H7 (cell line): ENCODE results near the gene PLD1. TPM values are rescaled to one million over a fixed set of nuclear protein-coding genes. Genes with fewer than 3 reads are reported as not detected.

Experiments
- DNase-seq: peaks from one replicate; pipeline ENCODE4 v3.0.0; 2012
- H3K27me3 ChIP-seq: 2 replicates; pipeline ENCODE4 v1.6.0; 2011; ENCODE audit warnings: mild to moderate bottlenecking, low read length; ENCODE audit not compliant: control insufficient read depth, insufficient read depth
- H3K36me3 ChIP-seq: replicated peaks from 2 replicates; pipeline ENCODE4 v1.5.1; 2011; ENCODE audit warnings: low read length; ENCODE audit not compliant: control insufficient read depth, insufficient read depth
- H3K4me3 ChIP-seq: 2 replicates; pipeline ENCODE4 v1.5.1; 2011; ENCODE audit warnings: low read depth, mild to moderate bottlenecking, control low read depth, low read length, moderate library complexity; ENCODE audit not compliant: insufficient read depth
- total RNA-seq: library from RNA; depleted of rRNA; stranded (reverse); fragments of >200 nt; shearing (Covaris generic); gene quantifications from 2 replicates; pipeline ENCODE4 v1.2.3, GENCODE V29; 2014

The PLD1 gene
- total RNA-seq, 1 experiment from 2014 or later = 2.3 TPM

GRCh38 chr3:171803044-171803443 is 7.2 kb downstream of the PLD1 start:
- DNase-seq = no peak
- no peaks in the 10 kb centered on the region for H3K36me3 ChIP-seq
- no peak overlapping the region for H3K4me3 ChIP-seq
- H3K27me3 ChIP-seq = no peaks in the 10 kb centered on the region

GRCh38 chr3:171802590-171802956 is 7.7 kb downstream of the PLD1 start:
- no peaks in the 10 kb centered on the region for H3K27me3 ChIP-seq
- H3K4me3 ChIP-seq = no peak overlapping the region
- no peaks in the 10 kb centered on the region for H3K36me3 ChIP-seq
- DNase-seq = no peak

DNA sequence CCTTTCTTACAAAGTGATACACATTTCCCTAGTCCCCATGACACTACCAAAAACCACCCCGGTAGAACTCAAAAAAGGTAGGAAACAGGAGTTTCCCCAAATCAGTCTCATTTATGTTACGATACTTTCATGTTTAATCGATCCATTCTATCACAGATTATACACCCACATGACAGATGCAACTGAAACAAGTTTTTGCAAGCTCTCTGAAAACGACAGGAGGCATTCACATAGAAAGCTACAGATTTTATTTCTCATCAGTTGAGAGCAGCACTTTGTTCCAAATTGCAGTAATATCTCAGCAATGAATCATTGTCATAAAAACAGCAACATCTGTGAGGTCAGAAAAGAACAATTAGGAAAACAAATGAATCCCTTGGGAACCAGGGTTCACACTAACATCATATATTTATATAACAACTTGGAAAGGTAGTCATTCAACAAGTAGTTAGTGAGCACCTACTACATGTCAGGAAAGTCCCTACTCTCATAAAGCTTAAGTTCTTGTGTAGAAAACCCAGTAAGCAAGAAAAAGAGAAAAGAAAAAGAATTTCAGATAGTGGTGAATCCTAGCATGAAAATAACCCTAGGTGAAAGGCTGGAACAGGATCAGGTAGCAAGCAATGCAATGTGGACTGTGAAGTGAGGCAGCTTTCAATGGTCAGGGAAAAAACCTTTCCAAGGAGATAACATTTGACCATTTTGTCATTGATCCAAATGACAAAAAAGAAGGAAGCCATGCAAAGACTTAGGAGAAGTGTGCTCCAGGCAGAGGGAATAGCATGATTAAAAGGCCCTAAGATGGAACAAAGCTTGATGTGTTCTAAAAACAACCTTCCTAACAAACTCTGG is 8.3 kb downstream of the PLD1 start:
- DNase-seq = no peak
- Histone ChIP-seq H3K27me3 (no peaks in the 10 kb centered on the region), H3K36me3 (no peaks in the 10 kb centered on the region), H3K4me3 (no peak overlapping the region)

GRCh38 chr3:171799501-171799900 is 10.8 kb downstream of the PLD1 start:
- no peaks in the 10 kb centered on the region for H3K36me3 ChIP-seq
- no peak for DNase-seq
- H3K4me3 ChIP-seq = no peak overlapping the region
- H3K27me3 ChIP-seq = no peaks in the 10 kb centered on the region

DNA sequence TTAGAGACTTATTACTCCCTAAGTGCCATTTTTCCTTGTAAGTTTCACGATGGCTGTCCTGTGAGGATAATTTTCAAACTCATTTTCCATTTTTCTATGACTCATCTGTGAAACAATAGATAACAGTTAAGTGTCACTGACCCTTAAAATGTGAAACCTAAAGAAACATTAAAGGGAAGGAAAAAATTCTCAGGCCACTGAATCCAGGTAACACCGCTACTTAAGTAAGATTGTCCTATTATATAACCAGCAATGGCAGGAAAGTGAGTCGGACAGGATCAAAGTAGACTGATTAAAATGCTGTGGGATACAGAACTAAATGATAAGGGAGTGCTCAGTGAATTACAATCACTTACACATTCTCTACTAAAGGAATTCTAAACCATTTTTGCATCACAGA is 12.4 kb downstream of the PLD1 start:
- Histone ChIP-seq H3K4me3 (no peak overlapping the region), H3K27me3 (no peaks in the 10 kb centered on the region), H3K36me3 (no peaks in the 10 kb centered on the region)
- no peak for DNase-seq

GRCh38 chr3:171797265-171797679 is 13.0 kb downstream of the PLD1 start:
- H3K27me3 ChIP-seq = no peaks in the 10 kb centered on the region
- no peak for DNase-seq
- H3K36me3 ChIP-seq = no peaks in the 10 kb centered on the region
- no peak overlapping the region for H3K4me3 ChIP-seq

- no peak for DNase-seq
- no peaks in the 10 kb centered on the region for H3K36me3 ChIP-seq
- no peak overlapping the region for H3K4me3 ChIP-seq
- H3K27me3 ChIP-seq = no peaks in the 10 kb centered on the region
Observed at GRCh38 chr3:171796625-171797264, 13.5 kb downstream of the PLD1 start.

DNA sequence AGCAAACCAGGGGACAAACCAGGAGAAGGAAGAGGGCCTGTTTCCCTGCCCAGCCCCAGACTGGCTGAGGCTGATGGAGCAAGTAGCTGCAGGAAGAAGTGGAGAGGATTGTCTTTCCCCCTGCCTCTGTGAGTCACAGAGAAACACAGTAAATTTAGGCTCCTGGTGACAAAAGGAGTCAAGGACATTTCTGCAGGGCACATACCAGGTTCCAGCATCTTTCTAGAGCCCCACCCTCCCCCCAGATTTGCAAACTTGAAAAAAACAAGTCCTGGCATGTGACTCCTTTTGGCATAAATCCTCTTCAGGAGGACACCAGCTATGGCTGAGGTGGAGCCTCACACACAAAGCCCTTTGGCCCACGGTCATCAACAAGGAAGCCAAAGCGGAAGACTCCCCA is 17.8 kb downstream of the PLD1 start:
- DNase-seq = no peak
- no peak overlapping the region for H3K4me3 ChIP-seq
- H3K27me3 ChIP-seq = no peaks in the 10 kb centered on the region
- no peaks in the 10 kb centered on the region for H3K36me3 ChIP-seq

- Histone ChIP-seq H3K27me3 (no peaks in the 10 kb centered on the region), H3K4me3 (no peak overlapping the region), H3K36me3 (no peaks in the 10 kb centered on the region)
- no peak for DNase-seq
Observed at GRCh38 chr3:171791692-171792076, 18.6 kb downstream of the PLD1 start.

- DNase-seq = no peak
- H3K36me3 ChIP-seq = no peaks in the 10 kb centered on the region
- H3K4me3 ChIP-seq = no peak overlapping the region
- no peaks in the 10 kb centered on the region for H3K27me3 ChIP-seq
Observed at GRCh38 chr3:171790898-171791691, 19.2 kb downstream of the PLD1 start.

DNA sequence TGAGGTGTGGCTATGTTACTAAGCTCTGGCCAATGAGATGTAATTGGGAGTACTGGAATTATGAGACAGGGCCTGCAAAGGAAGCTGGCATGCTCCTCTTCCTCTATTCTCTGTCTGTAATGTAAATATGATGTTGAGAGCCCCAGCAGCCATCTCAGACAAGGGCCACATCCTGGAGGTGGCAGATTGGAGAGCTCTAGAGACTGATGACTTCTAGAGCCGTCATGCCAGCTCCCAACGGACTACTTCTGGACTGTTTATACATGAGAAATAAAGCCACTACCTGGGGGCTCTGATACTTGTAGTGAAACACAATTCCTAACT is 19.7 kb downstream of the PLD1 start:
- Histone ChIP-seq H3K36me3 (no peaks in the 10 kb centered on the region), H3K27me3 (no peaks in the 10 kb centered on the region), H3K4me3 (no peak overlapping the region)
- no peak for DNase-seq

- no peak for DNase-seq
- Histone ChIP-seq H3K27me3 (no peaks in the 10 kb centered on the region), H3K4me3 (no peak overlapping the region), H3K36me3 (no peaks in the 10 kb centered on the region)
Observed at GRCh38 chr3:171789759-171790505, 20.4 kb downstream of the PLD1 start.

- H3K36me3 ChIP-seq = no peaks in the 10 kb centered on the region
- H3K27me3 ChIP-seq = no peaks in the 10 kb centered on the region
- H3K4me3 ChIP-seq = no peak overlapping the region
- DNase-seq = no peak
Observed at GRCh38 chr3:171788546-171789351, 21.5 kb downstream of the PLD1 start.

GRCh38 chr3:171786997-171787396 is 23.3 kb downstream of the PLD1 start:
- H3K36me3 ChIP-seq = no peaks in the 10 kb centered on the region
- H3K27me3 ChIP-seq = no peaks in the 10 kb centered on the region
- H3K4me3 ChIP-seq = no peak overlapping the region
- no peak for DNase-seq
